CD4-positive, alpha-beta T cell (primary cell): ENCODE data around the gene USB1. TPM values are rescaled to one million over a fixed set of nuclear protein-coding genes. Genes with fewer than 3 reads are reported as not detected.

Experiments used
- ATAC-seq: fragments of 200-7000 bp; cut with Tn5 transposase; one replicate; pipeline ENCODE4 v1.10.0; 2022; ENCODE audit warnings: mild to moderate bottlenecking; ENCODE audit not compliant: poor library complexity
- CTCF ChIA-PET: fragments of 350-600 bp; sonication (Branson Sonifier 250); formaldehyde crosslinking; loops from one replicate; lab custom pipeline; 2021; ENCODE audit warnings: antibody characterized with exemption, inconsistent platforms; lab: Charles Lee
- POLR2A ChIA-PET: fragments of 350-600 bp; sonication (Branson Sonifier 250); formaldehyde crosslinking; loops from one replicate; lab custom pipeline; 2021; ENCODE audit warnings: antibody characterized with exemption, inconsistent platforms; lab: Charles Lee
- DNase-seq, 14 experiments: peaks; one replicate each; pipeline ENCODE4 v3.0.0-alpha.2; 2013 to 2020; ENCODE audit warnings: mixed read lengths in 2 of 14
- H3K27ac ChIP-seq, 2 donors: one replicate each; pipeline versions ENCODE4 v1.5.1 to v1.7.0; 2013; ENCODE audit warnings: low read length in 2 of 2, low read depth in 1 of 2, mild to moderate bottlenecking in 1 of 2
- H3K27me3 ChIP-seq, 2 experiments: 1 replicate in 1 of 2; 2 replicates in 1 of 2; pipeline versions ENCODE4 v1.6.1 to v1.7.0; 2013; ENCODE audit warnings: low read length in 2 of 2, control low read depth in 1 of 2, mild to moderate bottlenecking in 1 of 2, moderate library complexity in 1 of 2; ENCODE audit not compliant: insufficient read depth in 2 of 2, control insufficient read depth in 1 of 2
- H3K36me3 ChIP-seq: one replicate; pipeline ENCODE4 v1.6.1; 2013; ENCODE audit warnings: low read length, control low read depth; ENCODE audit not compliant: insufficient read depth
- H3K4me1 ChIP-seq: one replicate; pipeline ENCODE4 v1.6.1; 2013; ENCODE audit warnings: low read length, control low read depth; ENCODE audit not compliant: insufficient read depth
- H3K4me3 ChIP-seq: one replicate; pipeline ENCODE4 v1.5.1; 2013; ENCODE audit warnings: mild to moderate bottlenecking, low read length, moderate library complexity
- H3K9me3 ChIP-seq, 2 experiments: 1 replicate in 1 of 2; 2 replicates in 1 of 2; pipeline versions ENCODE4 v1.6.1 to v1.7.0; 2013; ENCODE audit warnings: low read length in 2 of 2, mild to moderate bottlenecking in 2 of 2, control low read depth in 1 of 2, moderate library complexity in 1 of 2; ENCODE audit not compliant: control insufficient read depth in 1 of 2, insufficient read depth in 1 of 2
- H3K27ac Mint-ChIP-seq: one replicate; pipeline ENCODE4 v1.8.0; 2020; ENCODE audit warnings: mixed read lengths
- H3K27me3 Mint-ChIP-seq: one replicate; pipeline ENCODE4 v1.8.0; 2021; ENCODE audit warnings: mixed read lengths
- H3K36me3 Mint-ChIP-seq: one replicate; pipeline ENCODE4 v1.8.0; 2021; ENCODE audit warnings: low read depth, mixed read lengths
- H3K4me1 Mint-ChIP-seq: one replicate; pipeline ENCODE4 v1.8.0; 2021; ENCODE audit warnings: low read depth, mixed read lengths
- H3K4me3 Mint-ChIP-seq: one replicate; pipeline ENCODE4 v1.8.0; 2020; ENCODE audit warnings: mild to moderate bottlenecking, mixed read lengths
- H3K9me3 Mint-ChIP-seq: one replicate; pipeline ENCODE4 v1.8.0; 2020; ENCODE audit warnings: mixed read lengths
- intact Hi-C, 2 experiments: fragments of 100-400 bp; cut with DNase I in 1 of 2; cut with micrococcal nuclease in 1 of 2; formaldehyde crosslinking; loops; one replicate each; pipeline versions ENCODE4 v1.15.1 to v1.9.0; 2023 to 2025; cut with DNase I, micrococcal nuclease
- total RNA-seq, 174 experiments: library from RNA in 2 of 174; stranded (reverse) in 2 of 174; gene quantifications; one replicate each; pipeline ENCODE4 v1.2.3 and lab custom pipeline; 2021 to 2026
- TF ChIP-seq, protein P1 (sequence below): fragments of 200-600 bp; IDR thresholded peaks from one replicate; pipeline ENCODE4 v1.8.0; 2022; ENCODE audit warnings: antibody characterized with exemption, mild to moderate bottlenecking

Gene USB1
- total RNA-seq, 2 experiments from 2014 or later: 22.4 to 25.7 TPM

DNA sequence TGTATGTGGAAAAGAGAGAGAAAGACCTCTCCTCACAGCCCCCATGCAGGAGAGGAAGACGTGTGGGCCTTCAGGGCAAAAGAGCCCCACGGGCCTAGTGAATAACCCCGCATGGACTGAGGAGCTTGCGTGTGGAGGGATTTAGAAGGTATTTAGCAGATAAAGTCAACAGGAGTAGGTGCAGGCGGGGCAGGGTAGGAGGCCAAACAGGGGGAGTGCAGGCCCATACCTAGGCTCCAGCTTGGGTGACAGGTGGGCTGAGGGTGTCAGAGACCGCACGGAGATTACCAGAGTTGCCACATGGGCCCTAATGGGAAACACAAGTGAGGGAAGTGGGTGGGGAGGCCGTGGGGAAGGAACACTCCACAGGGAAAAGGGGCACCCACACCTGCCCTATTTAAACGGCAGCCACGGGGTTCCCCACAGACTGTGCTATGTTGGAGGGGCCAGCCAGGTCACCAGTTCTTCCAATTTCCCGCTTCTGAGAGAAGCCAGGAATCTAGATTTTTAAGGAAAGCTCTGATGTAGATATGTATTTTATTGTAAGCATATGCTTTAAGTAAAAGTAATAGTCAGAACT lies 22.1 kb upstream of the USB1 start:
- H3K27me3 ChIP-seq: no peaks in the 10 kb centered on the region
- Mint-ChIP-seq H3K36me3 (no peaks in the 10 kb centered on the region), H3K9me3 (no peaks in the 10 kb centered on the region), H3K27ac (no peak overlapping the region), H3K4me1 (no peaks in the 10 kb centered on the region), H3K4me3 (no peak overlapping the region), H3K27me3 (peaks cover 4% of the 10 kb centered on the region)
- H3K4me3 ChIP-seq: no peak overlapping the region
- no peak for ATAC-seq
- DNase-seq: no peak
- no peaks in the 10 kb centered on the region for H3K36me3 ChIP-seq
- intact Hi-C loops: no loop called here
- no peaks in the 10 kb centered on the region for H3K9me3 ChIP-seq
- H3K4me1 ChIP-seq: peaks cover 3% of the 10 kb centered on the region
- no peak overlapping the region for H3K27ac ChIP-seq
- ChIA-PET POLR2A (interaction anchor here (1.5 kb wide), 1 partner anchor 21 kb away, joined by 3 read pairs; the partner anchor contains the start of gene ZNF319), CTCF (no interaction called here)
- TF ChIP-seq, protein P1, sequence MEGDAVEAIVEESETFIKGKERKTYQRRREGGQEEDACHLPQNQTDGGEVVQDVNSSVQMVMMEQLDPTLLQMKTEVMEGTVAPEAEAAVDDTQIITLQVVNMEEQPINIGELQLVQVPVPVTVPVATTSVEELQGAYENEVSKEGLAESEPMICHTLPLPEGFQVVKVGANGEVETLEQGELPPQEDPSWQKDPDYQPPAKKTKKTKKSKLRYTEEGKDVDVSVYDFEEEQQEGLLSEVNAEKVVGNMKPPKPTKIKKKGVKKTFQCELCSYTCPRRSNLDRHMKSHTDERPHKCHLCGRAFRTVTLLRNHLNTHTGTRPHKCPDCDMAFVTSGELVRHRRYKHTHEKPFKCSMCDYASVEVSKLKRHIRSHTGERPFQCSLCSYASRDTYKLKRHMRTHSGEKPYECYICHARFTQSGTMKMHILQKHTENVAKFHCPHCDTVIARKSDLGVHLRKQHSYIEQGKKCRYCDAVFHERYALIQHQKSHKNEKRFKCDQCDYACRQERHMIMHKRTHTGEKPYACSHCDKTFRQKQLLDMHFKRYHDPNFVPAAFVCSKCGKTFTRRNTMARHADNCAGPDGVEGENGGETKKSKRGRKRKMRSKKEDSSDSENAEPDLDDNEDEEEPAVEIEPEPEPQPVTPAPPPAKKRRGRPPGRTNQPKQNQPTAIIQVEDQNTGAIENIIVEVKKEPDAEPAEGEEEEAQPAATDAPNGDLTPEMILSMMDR: no peak

DNA sequence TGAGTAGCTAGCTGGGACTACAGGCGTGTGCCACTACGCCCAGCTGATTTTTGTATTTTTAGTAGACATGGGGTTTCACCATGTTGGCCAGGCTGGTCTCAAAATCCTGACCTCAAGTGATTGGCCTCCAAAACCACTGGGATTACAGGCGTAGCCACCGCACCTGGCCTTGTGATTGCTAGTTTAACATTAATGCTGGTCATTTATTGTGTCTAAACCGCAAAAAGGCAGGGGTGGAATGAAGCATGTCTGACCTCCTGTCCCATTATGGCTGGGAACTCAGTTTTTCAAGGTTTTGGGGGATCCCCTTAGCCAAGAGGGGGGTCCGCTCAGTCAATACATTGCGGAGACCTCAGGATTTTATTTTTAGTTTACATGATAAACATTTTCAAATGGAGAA lies 19.6 kb upstream of the USB1 start:
- Histone ChIP-seq H3K4me3 (no peak overlapping the region), H3K27ac (no peak overlapping the region), H3K27me3 (no peaks in the 10 kb centered on the region), H3K4me1 (peaks cover 22% of the 10 kb centered on the region), H3K36me3 (no peaks in the 10 kb centered on the region), H3K9me3 (no peaks in the 10 kb centered on the region)
- peaks cover 15% of the 10 kb centered on the region for H3K4me1 Mint-ChIP-seq
- H3K9me3 Mint-ChIP-seq: no peaks in the 10 kb centered on the region
- intact Hi-C loops: loop anchor here in 1 of 2 experiments (5.0 kb wide), 2 partner anchors 79 to 266 kb away; a partner anchor contains a TSS
- no peak for ATAC-seq
- H3K4me3 Mint-ChIP-seq: no peak overlapping the region
- DNase-seq: no peak
- ChIA-PET CTCF (interaction anchor here (1.0 kb wide), 1 partner anchor 75 kb away, joined by 3 read pairs; no protein-coding TSS in a partner anchor), POLR2A (no interaction called here)
- no peaks in the 10 kb centered on the region for H3K27me3 Mint-ChIP-seq
- H3K27ac Mint-ChIP-seq: no peak overlapping the region
- H3K36me3 Mint-ChIP-seq: no peaks in the 10 kb centered on the region
- TF ChIP-seq, protein P1: no peak

- Mint-ChIP-seq H3K4me3 (no peak overlapping the region), H3K4me1 (peaks cover 15% of the 10 kb centered on the region), H3K27ac (no peak overlapping the region), H3K27me3 (no peaks in the 10 kb centered on the region), H3K36me3 (no peaks in the 10 kb centered on the region), H3K9me3 (no peaks in the 10 kb centered on the region)
- ChIA-PET CTCF (interaction anchor here (1.1 kb wide), 1 partner anchor 17 kb away, joined by 3 read pairs; no protein-coding TSS in a partner anchor), POLR2A (no interaction called here)
- no peak overlapping the region for H3K4me3 ChIP-seq
- no peak for DNase-seq
- no peak for ATAC-seq
- intact Hi-C loops: loop anchor here in 1 of 2 experiments (5.0 kb wide), 2 partner anchors 80 to 265 kb away; a partner anchor contains a TSS
- no peaks in the 10 kb centered on the region for H3K9me3 ChIP-seq
- H3K36me3 ChIP-seq: no peaks in the 10 kb centered on the region
- no peaks in the 10 kb centered on the region for H3K27me3 ChIP-seq
- TF ChIP-seq, protein P1: no peak
- H3K27ac ChIP-seq: no peak overlapping the region
- peaks cover 22% of the 10 kb centered on the region for H3K4me1 ChIP-seq
These were observed 18.8 kb upstream of the USB1 start for GRCh38 chr16:57982385-57982784.
